ENCODE measurements around the gene MAP4K3.

- TF ChIP-seq RFX5 (IDR thresholded peaks at IDR 0.05; ENCODE audit: low read depth, low read length) (no peak), FOS (IDR thresholded peaks at IDR 0.05; ENCODE audit: low read depth, low read length) (no peak), ELK1 (IDR thresholded peaks at IDR 0.05; ENCODE audit: borderline replicate concordance, low read depth, low read length) (no peak), POLR2A (IDR thresholded peaks at IDR 0.05; ENCODE audit: low read depth, low read length) (no peak)
- TF ChIP-seq, protein P1, sequence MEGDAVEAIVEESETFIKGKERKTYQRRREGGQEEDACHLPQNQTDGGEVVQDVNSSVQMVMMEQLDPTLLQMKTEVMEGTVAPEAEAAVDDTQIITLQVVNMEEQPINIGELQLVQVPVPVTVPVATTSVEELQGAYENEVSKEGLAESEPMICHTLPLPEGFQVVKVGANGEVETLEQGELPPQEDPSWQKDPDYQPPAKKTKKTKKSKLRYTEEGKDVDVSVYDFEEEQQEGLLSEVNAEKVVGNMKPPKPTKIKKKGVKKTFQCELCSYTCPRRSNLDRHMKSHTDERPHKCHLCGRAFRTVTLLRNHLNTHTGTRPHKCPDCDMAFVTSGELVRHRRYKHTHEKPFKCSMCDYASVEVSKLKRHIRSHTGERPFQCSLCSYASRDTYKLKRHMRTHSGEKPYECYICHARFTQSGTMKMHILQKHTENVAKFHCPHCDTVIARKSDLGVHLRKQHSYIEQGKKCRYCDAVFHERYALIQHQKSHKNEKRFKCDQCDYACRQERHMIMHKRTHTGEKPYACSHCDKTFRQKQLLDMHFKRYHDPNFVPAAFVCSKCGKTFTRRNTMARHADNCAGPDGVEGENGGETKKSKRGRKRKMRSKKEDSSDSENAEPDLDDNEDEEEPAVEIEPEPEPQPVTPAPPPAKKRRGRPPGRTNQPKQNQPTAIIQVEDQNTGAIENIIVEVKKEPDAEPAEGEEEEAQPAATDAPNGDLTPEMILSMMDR (conservative IDR thresholded peaks at IDR 0.05; ENCODE audit: low read depth, low read length) = no peak
These were observed 170.1 kb downstream of the MAP4K3 start for GRCh38 chr2:39266916-39267434.

All from IMR-90 (cell line).